ENCODE measurements around the gene METTL4. TPM values are rescaled to one million over a fixed set of nuclear protein-coding genes. Genes with fewer than 3 reads are reported as not detected.

METTL4 gene
- total and polyA plus RNA-seq, 2 donors (not counting 3 experiments of a cell fraction or from before 2014, with no cell fraction given) = 8.3 to 17.4 TPM

DNA sequence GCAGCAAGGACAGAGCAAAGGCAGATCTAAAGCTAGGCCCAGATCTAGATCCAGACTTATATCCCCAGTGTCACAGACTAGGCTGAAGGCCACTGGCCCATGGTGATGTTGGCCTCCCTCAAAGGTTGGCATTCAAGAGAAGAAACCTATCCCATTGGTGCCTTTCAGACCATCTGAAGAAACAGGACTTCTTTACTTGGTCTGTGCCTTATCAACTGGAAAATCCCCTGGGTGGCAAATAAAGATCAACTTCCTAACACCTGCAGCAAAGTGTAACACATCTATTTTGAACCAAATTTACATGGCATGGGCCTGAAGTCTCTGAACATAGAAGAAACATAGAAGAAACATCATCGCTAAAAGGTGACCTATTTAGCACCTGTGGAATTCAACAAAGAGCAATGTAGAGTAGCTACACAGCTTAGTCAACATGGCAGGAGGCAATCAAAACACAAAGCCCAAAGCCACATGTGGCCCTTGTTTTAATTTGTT lies 35.8 kb downstream of the METTL4 start:
- Histone ChIP-seq H3K27me3 (ENCODE audit: control insufficient read depth in 2 of 2, insufficient read depth in 2 of 2, low read length in 2 of 2) (no peaks in the 10 kb centered on the region), H3K36me3 (ENCODE audit: control insufficient read depth in 2 of 2, extremely low read depth in 1 of 2, insufficient read depth in 2 of 2, low read length in 2 of 2) (no peaks in the 10 kb centered on the region), H3K4me3 (replicated peaks in 1 of 3; ENCODE audit: insufficient read depth in 1 of 3, low read depth in 1 of 3, low read length in 3 of 3) (no peak overlapping the region), H3K4me1 (ENCODE audit: control insufficient read depth, extremely low read depth, insufficient read depth, low read length) (no peaks in the 10 kb centered on the region), H3K9me1 (replicated peaks; ENCODE audit: control insufficient read depth, extremely low read depth, insufficient read depth, low read length) (no peaks in the 10 kb centered on the region), H2AFZ (ENCODE audit: low read depth, low read length) (no peak overlapping the region), H3K79me2 (ENCODE audit: control insufficient read depth, insufficient read depth, low read length) (no peaks in the 10 kb centered on the region), H4K20me1 (replicated peaks; ENCODE audit: control insufficient read depth, extremely low read depth, insufficient read depth, low read length) (no peaks in the 10 kb centered on the region), H3K9ac (replicated peaks; ENCODE audit: extremely low read depth, insufficient read depth, low read length) (no peak overlapping the region), H3K27ac (ENCODE audit: insufficient read depth, low read depth, low read length) (no peak overlapping the region), H3K9me3 (replicated peaks; ENCODE audit: control insufficient read depth, insufficient read depth, low read length) (no peaks in the 10 kb centered on the region), H3K4me2 (ENCODE audit: insufficient read depth, low read length) (no peak overlapping the region)
- intact Hi-C loops (cut with micrococcal nuclease) = loop anchor here (5.0 kb wide), 1 partner anchor 298 kb away; no protein-coding TSS in a partner anchor
- no TSS peak for BruUV-seq (replicated peaks)
- no peak for DNase-seq (ENCODE audit: low read depth, low spot score)
- dilution Hi-C loops (cut with MboI; ENCODE audit: extremely low pct_ligation_motif_present, low sequenced_read_pairs) = no loop called here
- ChIA-PET CTCF (interaction anchor here (0.9 kb wide), 1 partner anchor 431 kb away, joined by 4 read pairs; no protein-coding TSS in a partner anchor), POLR2A (no interaction called here)
- TF ChIP-seq MYC (IDR thresholded peaks at IDR 0.05; ENCODE audit: low read depth, low read length) (no peak), FOS (IDR thresholded peaks at IDR 0.05; ENCODE audit: borderline replicate concordance, insufficient read depth, low read length) (no peak), POLR2AphosphoS5 (IDR thresholded peaks at IDR 0.05; ENCODE audit: insufficient read depth, low read depth, low read length) (no peak), POLR2A (IDR thresholded peaks at IDR 0.05; ENCODE audit: low read depth, low read length) (no peak), MAX (IDR thresholded peaks at IDR 0.05; ENCODE audit: insufficient read depth, insufficient read length) (no peak), JUN (IDR thresholded peaks at IDR 0.05; ENCODE audit: borderline replicate concordance, insufficient read depth, insufficient read length, low read depth) (no peak), EZH2 (IDR thresholded peaks at IDR 0.05; ENCODE audit: borderline replicate concordance, low read depth, low read length, severe bottlenecking) (no peak), GATA2 (IDR thresholded peaks at IDR 0.05; ENCODE audit: insufficient read depth, insufficient read length, low read depth, low read length) (no peak)
- TF ChIP-seq, protein P1, sequence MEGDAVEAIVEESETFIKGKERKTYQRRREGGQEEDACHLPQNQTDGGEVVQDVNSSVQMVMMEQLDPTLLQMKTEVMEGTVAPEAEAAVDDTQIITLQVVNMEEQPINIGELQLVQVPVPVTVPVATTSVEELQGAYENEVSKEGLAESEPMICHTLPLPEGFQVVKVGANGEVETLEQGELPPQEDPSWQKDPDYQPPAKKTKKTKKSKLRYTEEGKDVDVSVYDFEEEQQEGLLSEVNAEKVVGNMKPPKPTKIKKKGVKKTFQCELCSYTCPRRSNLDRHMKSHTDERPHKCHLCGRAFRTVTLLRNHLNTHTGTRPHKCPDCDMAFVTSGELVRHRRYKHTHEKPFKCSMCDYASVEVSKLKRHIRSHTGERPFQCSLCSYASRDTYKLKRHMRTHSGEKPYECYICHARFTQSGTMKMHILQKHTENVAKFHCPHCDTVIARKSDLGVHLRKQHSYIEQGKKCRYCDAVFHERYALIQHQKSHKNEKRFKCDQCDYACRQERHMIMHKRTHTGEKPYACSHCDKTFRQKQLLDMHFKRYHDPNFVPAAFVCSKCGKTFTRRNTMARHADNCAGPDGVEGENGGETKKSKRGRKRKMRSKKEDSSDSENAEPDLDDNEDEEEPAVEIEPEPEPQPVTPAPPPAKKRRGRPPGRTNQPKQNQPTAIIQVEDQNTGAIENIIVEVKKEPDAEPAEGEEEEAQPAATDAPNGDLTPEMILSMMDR (IDR thresholded peaks at IDR 0.05; ENCODE audit: extremely low read depth in 1 of 2, insufficient read depth in 1 of 2, low read depth in 1 of 2, low read length in 2 of 2) = no peak
- no peak for FAIRE-seq

Measured in endothelial cell of umbilical vein (primary cell).